ENCODE results near the gene LHFPL3.
"Not testable (repeated sequence)": the region's sequence is repeated elsewhere in the genome, so short reads cannot be mapped to it uniquely, and the experiment has no call there.

The LHFPL3 gene

DNA sequence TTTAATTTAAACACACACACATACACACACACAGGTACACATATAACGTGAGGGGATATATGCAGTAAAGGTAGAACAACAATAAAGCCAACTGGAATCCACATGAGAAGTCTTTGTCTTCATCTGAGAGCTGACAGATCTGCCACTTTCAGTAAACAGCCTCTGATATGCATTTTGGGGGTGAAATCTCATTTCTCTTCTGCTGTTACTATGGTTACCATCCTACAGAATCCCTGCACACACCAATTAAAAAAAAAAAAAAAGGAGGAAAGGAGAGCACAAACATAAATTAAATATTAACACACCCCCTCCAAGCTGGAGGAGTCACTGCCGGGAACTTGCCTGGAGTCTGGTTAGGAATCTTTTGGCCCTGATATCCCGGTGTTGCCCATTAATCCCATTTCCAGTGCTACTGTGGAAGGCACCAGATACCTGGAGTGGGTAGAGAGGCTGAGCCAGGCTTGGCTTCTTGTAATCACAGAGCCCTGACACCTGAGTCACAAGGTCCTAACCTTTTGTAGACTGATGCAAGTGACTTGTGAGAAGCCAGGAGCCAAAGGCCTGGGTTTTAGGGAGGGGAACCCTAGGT lies 169.1 kb downstream of the LHFPL3 start:
- DNase-seq, result no peak

DNA sequence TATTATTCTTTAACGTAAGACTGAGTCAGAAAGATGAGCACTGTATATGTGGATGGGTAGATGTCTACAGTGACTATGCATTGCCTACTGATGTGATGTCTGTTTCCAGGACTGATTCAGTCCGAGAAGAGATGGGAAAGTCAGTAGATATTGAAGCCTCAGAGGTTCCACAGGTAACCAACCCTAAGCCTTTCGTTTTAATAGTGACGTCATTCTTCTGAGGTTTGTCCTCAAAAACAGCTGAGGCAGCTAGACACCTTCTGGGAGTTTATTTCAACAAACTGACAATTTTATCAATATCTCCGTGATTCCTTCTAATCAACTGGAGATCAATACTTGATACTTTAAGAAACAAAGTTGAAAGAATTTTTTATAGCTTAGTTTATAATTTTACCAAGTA lies 171.6 kb downstream of the LHFPL3 start:
- DNase-seq, result no peak

- DNase-seq, result no peak
These were observed 181.5 kb downstream of the LHFPL3 start for GRCh38 chr7:104509874-104510273.

GRCh38 chr7:104524853-104525252 lies 196.4 kb downstream of the LHFPL3 start:
- DNase-seq, result no peak

DNA sequence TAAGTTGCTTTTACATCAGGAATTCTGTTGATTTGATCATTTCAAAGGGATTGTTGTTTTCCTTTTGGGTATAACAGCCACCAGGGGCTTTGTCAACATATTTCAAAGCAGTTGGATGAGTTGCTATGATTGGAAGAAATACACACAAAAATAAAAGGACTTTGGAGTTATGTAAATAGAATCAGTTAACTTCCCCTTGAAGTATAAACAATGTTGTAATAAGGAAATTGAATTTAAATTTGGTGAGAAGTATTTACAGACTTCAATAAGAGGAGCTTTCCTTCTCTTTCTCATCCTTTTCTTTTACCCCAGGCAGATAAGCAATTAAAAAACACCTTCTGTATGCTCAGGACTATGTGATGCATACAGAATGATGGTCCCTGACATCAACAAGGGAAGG lies 199.7 kb downstream of the LHFPL3 start:
- DNase-seq, result no peak

- DNase-seq, result no peak
These were observed 201.2 kb downstream of the LHFPL3 start for GRCh38 chr7:104529567-104529966.

DNA sequence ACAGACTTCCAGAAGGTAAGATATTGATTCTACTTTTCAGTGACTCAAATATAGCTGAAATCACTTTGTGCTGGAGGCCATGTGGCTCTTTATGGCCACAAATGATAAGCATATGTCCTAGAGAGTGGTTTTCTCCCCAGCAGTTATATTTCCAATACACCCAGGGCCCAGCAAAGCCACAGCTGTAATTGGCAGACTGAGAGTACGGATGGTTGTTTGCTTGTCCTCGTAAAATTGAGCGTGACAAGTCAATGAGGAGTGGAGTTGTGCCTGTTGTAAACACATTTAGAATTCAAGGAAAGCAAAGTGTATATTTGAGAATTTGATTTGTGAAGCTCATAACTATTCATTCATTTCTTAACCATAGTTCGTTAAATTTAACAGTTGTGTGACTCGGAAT lies 201.8 kb downstream of the LHFPL3 start:
- peak; percentile 46 for DNase-seq

- no peak for DNase-seq
These were observed 205.7 kb downstream of the LHFPL3 start for GRCh38 chr7:104534149-104534548.

DNA sequence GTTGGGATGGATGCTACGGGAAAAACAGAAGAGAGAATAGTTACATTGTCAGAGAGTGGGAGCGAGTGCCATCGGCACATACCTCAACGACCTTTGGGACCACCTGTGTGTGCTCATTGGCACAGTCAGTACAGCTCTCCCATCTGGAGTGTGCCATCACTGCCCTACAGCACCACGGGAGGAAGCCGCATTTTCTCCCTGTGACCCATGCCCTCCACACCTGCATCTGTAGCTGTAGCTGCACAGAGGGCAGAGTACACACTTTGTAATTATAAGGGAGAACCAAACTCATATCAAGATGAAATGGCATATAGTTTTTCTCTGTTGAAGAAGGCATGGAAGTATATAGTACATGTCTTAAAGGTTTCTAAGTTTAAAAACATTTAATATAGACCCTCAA lies 207.4 kb downstream of the LHFPL3 start:
- no peak for DNase-seq

DNA sequence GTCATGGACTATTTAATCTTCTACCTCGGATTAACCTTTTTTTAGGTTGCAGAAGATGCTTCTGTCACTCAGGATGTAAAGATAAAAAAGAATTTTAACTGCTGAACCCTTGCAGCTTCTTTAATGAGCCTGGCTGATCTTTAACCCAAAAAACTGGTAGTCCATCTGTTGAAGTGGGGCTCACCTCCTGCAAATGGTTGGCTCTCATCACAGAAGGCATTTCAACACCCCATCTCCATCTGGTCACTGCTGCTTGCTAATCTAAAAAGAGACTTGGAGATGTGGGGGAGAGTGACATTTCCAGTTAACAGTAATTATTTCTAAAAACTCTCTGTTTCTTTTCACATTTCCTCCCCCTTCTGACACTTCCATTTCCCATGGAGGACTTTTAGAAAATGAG lies 208.6 kb downstream of the LHFPL3 start:
- no peak for DNase-seq

- no peak for DNase-seq
These were observed 209.7 kb downstream of the LHFPL3 start for GRCh38 chr7:104538152-104538551.

DNA sequence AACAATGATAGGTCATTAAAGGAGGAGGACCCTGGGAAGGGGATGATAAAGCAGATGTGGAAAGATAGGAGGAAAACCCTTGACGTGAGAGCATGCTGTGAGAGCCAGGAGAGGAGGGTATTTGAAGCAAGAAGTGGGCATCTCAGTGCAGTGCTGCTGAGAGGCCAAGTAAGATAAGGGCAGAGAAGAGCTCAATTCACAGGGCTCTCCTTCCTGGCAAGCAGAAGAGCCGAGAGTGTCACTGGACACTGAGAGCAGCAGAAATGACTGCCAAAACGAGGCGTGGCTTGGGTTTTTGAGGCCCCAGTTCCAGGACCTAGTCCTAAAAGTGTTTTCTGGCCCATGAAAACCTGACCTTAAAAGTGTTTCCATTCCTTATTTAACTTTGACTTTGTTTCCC lies 213.5 kb downstream of the LHFPL3 start:
- DNase-seq, result no peak

DNA sequence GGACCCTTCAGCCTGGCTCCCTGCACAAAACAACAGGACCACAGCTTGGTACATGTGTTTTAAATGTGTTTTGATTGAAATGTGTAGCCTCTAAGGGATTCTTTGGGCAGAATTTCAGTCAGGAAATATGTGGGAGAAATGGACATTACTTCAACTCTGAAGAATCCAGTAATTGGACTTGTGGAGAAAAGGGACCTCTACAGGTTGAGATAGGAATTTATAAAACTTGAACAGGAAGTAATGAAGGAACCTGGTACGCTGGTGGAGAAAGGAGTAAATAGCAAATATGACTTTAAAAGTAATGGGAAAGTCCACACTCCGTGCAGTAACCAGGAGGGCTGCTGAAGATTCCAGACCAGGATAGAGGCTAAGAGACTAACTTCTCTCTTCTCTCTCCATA lies 220.5 kb downstream of the LHFPL3 start:
- DNase-seq, result no peak

DNA sequence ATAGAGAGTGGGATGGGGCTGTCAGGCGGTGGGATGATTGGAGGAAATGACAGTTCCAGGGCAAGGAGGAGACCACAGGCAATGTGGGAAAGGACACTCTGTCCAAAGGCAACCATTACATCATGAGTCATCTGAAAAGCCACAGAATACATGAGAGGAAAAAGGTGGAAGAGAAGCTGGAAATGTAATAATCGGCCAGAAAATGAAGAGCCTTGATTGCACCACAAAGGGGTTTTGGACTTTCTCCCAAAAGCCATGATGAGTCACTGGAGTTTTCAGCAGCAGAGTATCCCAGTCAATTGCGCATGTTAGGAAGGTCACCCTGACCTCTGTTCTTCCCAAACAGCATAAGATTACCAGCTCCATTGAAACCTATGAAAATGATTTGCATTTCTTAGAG lies 222.0 kb downstream of the LHFPL3 start:
- no peak for DNase-seq

DNA sequence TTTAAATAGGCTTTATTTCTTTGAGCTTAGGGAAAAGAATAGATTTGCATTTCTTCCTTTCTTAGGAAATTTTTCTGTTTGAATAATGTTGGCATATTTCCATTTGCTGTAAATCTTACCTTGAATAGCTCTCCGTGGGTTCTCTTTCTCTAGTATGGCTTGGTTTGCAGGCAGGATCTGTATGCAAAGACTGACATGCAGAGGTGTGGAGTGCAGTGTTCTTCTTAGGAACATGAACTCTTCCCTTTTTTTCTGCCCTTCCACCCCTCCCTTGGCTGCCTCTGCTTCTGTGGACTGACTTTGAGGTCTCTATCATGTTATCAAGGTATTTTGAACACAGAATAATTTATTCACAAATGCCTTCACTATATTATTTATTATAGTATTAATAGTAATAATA lies 222.8 kb downstream of the LHFPL3 start:
- no peak for DNase-seq

- no peak for DNase-seq
These were observed 223.7 kb downstream of the LHFPL3 start for GRCh38 chr7:104552102-104552501.

DNA sequence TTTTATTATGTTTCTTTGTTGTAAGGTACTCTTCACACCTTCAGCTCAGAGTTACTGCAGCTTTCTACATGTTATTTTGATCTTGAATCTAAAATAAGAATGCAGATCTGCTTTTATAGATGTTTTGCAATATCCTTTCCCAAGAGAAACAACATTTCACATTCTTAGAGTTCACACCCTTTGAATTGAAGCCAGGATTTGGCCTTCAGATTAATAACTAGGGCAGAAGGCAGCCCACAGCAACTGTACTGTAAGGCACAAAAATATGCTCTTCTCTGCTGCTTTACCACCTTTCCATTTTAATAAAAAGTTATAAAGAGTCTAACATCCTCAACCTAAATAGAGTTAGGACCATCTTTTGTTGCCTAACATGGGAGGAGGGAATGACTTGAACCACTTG lies 224.7 kb downstream of the LHFPL3 start:
- DNase-seq, result no peak

GRCh38 chr7:104563350-104563901 lies 235.0 kb downstream of the LHFPL3 start:
- DNase-seq, result not testable (repeated sequence)

DNA sequence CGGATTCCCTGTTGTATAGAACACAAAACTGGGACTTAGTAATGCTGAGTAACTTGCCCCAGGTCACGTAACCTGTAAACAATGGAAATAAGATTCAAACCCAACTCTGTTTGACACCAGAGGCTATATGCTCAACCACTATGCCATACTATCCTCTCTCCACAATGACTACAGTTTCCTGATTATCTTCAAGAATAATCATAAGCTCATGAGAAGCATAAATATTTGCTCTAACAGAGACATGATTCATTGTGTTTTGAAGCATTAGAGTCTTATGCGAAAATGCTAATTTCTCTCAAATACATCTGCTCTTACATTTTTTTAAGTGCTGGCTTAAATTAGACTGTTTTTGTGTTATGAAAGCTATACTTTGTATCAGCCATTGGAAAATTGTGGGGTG lies 241.3 kb downstream of the LHFPL3 start:
- DNase-seq, result no peak

GRCh38 chr7:104572554-104572953 lies 244.2 kb downstream of the LHFPL3 start:
- no peak for DNase-seq

GRCh38 chr7:104584620-104585019 lies 256.2 kb downstream of the LHFPL3 start:
- DNase-seq, result no peak

DNA sequence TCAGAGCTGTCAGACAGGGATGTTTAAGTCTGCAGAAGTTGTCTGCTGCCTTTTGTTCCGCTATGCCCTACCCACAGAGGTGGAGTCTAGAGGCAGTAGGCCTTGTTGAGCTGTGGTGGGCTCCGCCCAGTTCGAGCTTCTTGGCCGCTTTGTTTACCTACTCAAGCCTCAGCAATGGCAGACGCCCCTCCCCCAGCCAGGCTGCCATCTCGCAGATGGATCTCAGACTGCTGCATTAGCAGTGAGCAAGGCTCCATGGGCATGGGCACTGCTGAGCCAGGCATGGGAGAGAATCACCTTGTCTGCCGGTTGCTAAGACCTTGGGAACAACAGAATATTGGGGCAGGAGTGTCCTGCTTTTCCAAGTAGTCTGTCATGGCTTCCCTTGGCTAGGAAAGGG lies 267.2 kb downstream of the LHFPL3 start:
- DNase-seq, result not testable (repeated sequence)

DNA sequence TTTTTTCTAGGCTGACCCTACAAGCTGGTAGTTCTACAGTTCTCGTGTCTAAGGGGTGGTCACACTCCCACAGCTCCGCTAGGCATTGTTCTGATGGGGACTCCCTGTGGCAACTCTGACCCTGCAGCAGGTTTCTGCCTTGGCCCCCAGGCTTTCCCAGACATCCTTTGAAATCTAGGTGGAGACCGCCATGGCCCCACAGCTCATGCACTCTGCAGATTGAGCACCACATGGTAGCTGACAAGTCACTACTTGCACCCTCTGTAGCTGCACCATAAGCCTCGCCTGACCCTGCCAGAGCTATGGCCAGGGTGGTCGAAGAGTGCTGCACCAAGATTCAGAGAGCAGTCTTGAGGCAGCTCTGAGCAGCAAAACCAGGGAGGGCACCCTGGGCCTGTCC lies 275.6 kb downstream of the LHFPL3 start:
- DNase-seq, result no peak

GRCh38 chr7:104604706-104605105 lies 276.3 kb downstream of the LHFPL3 start:
- no peak for DNase-seq

DNA sequence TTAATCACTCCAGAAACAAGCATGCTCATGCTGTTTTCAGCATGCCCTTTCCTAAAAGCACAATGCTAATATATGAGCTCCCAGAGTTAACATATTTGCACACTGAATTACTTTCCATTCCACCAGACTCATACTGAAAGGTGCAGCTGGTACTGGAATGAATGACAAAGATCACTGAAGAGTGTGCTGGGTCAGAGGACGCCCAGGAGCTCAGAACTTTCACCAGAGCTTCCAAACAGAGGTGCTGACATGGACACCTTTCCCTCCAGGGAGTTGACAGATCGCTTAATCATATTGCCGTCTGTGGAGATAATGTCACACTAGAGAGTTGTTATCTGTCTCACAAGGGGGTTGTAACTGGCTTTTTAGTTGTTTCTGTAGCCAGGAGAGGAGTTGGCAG lies 292.9 kb downstream of the LHFPL3 start:
- DNase-seq, result no peak

GRCh38 chr7:104625956-104626355 lies 297.6 kb downstream of the LHFPL3 start:
- DNase-seq, result no peak

All from DMS79 (cell line).